Endothelial cell of umbilical vein (primary cell): Measurements from ENCODE around the gene LUC7L2.

Source experiments
- CTCF ChIP-seq, 2 donors: IDR thresholded peaks; 1 replicate in 1 of 2; 2 replicates in 1 of 2; pipeline ENCODE4 v1.5.1; 2011; ENCODE audit warnings: low read length in 2 of 2, mild to moderate bottlenecking in 2 of 2, moderate library complexity in 2 of 2, control low read depth in 1 of 2, inconsistent platforms in 1 of 2, low read depth in 1 of 2; ENCODE audit not compliant: insufficient read depth in 1 of 2; ENCODE audit errors: extremely low read depth in 1 of 2
- EZH2 ChIP-seq: IDR thresholded peaks from 2 replicates; pipeline ENCODE4 v1.6.1; 2012; ENCODE audit warnings: borderline replicate concordance, low read depth, mild to moderate bottlenecking, moderate library complexity, low read length, inconsistent platforms; ENCODE audit not compliant: severe bottlenecking
- GATA2 ChIP-seq: IDR thresholded peaks from 2 replicates; pipeline ENCODE4 v1.7.0; 2011; ENCODE audit warnings: low read depth, mild to moderate bottlenecking, moderate library complexity, mixed read lengths, low read length; ENCODE audit not compliant: insufficient read length, insufficient read depth
- JUN ChIP-seq: IDR thresholded peaks from 2 replicates; pipeline ENCODE4 v1.6.1; 2011; ENCODE audit warnings: borderline replicate concordance, low read depth; ENCODE audit not compliant: insufficient read length, insufficient read depth
- MYC ChIP-seq: IDR thresholded peaks from one replicate; pipeline ENCODE4 v1.6.1; 2011; ENCODE audit warnings: mild to moderate bottlenecking, low read depth, low read length
- POLR2A ChIP-seq: IDR thresholded peaks from 2 replicates; pipeline ENCODE4 v1.6.1; 2012; ENCODE audit warnings: low read depth, mild to moderate bottlenecking, control low read depth, low read length
- POLR2AphosphoS5 ChIP-seq: IDR thresholded peaks from 2 replicates; pipeline ENCODE4 v1.6.1; 2012; ENCODE audit warnings: low read depth, mild to moderate bottlenecking, control low read depth, low read length, moderate library complexity; ENCODE audit not compliant: insufficient read depth

DNA sequence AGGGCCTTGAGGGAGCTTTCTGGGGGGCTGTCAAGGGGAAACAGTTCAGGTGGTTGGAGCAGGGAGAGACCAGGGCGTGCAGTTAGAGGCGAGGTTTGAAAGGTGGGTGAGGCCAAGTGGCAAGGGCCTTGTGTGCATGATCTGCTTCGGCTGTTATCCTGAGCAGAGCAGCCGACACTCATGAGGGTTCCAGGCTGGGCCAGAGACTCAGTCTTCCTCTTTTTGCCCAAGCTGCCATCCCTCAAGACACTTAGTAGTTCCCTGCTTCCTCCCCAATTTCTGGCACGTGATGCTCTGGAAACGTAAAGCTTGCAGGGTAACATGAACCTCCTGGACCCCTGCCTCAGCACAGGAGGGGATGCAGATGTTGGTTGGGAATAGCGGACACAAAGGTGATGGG, 79.7 kb downstream of the LUC7L2 start:
- TF ChIP-seq CTCF (IDR thresholded peaks at IDR 0.05; ENCODE audit: extremely low read depth in 1 of 2, insufficient read depth in 1 of 2, low read depth in 1 of 2, low read length in 2 of 2) = no peak
- no peak for TF ChIP-seq EZH2
- TF ChIP-seq MYC = no peak
- TF ChIP-seq POLR2A = no peak
- TF ChIP-seq POLR2AphosphoS5 = no peak
- TF ChIP-seq JUN = no peak
- TF ChIP-seq GATA2 = no peak
